ENCODE measurements around the gene DAPK1. TPM values are rescaled to one million over a fixed set of nuclear protein-coding genes. Genes with fewer than 3 reads are reported as not detected.

DAPK1 gene
- total RNA-seq (47.7 and 62.3 TPM in 2 replicates), polyA plus RNA-seq (44.4 and 46.9 TPM in 2 replicates)

GRCh38 chr9:87497604-87498045 lies at the start of gene DAPK1:
Gene DAPK1 (plus strand): TSS chr9:87497867. CDS start chr9:87499078, 1,211 bp downstream.
- peak within 1 kb of the TSS; percentile 88 for H3K27ac ChIP-seq
- DNase-seq (ENCODE audit: low spot score), result peak; percentile 89
- under 1% methylated on average over 45 of the region's 55 CpGs for WGBS (ENCODE audit: low lambda C conversion rate, missing lambda C conversion rate)

GRCh38 chr9:87451149-87451548 lies 46.5 kb upstream of the DAPK1 start:
- Histone ChIP-seq H3K27ac (no peak overlapping the region), H3K27me3 (no peaks in the 10 kb centered on the region), H3K9me3 (ENCODE audit: low read depth) (no peaks in the 10 kb centered on the region), H3K4me3 (no peak overlapping the region), H3K4me1 (ENCODE audit: insufficient read depth) (no peaks in the 10 kb centered on the region), H3K4me2 (no peak overlapping the region), H4K20me1 (ENCODE audit: insufficient read depth, poor library complexity, severe bottlenecking) (no peaks in the 10 kb centered on the region), H3K9me2 (replicated peaks; ENCODE audit: insufficient read depth) (no peaks in the 10 kb centered on the region), H2AFZ (no peak overlapping the region), H3K36me3 (replicated peaks; ENCODE audit: insufficient read depth, low read depth) (no peaks in the 10 kb centered on the region), H3K79me2 (no peaks in the 10 kb centered on the region)
- WGBS (ENCODE audit: low lambda C conversion rate, missing lambda C conversion rate), result 50% methylated on average over 6 of the region's 6 CpGs
- no peak for DNase-seq (ENCODE audit: low spot score)
- TF ChIP-seq EZH2 (IDR thresholded peaks at IDR 0.05; ENCODE audit: borderline replicate concordance), result no peak
- no peak for TF ChIP-seq EZH2phosphoT487 (IDR thresholded peaks at IDR 0.05; ENCODE audit: low read depth, severe bottlenecking, unreplicated experiment)
- no peak for TF ChIP-seq CTCF (IDR thresholded peaks at IDR 0.05; ENCODE audit: poor library complexity)

More at GRCh38 chr9:87497604-87498045, at the start of gene DAPK1:
- Histone ChIP-seq H3K36me3 (replicated peaks; ENCODE audit: insufficient read depth, low read depth) (no peaks in the 10 kb centered on the region), H3K4me2 (peak within 1 kb of the TSS; percentile 93), H3K4me3 (peak within 1 kb of the TSS; percentile 85), H3K9me3 (ENCODE audit: low read depth) (no peaks in the 10 kb centered on the region), H3K79me2 (peaks cover 50% of the 10 kb centered on the region), H4K20me1 (ENCODE audit: insufficient read depth, poor library complexity, severe bottlenecking) (no peaks in the 10 kb centered on the region), H2AFZ (peak within 1 kb of the TSS; percentile 80), H3K27me3 (peaks cover 2% of the 10 kb centered on the region), H3K9me2 (replicated peaks; ENCODE audit: insufficient read depth) (no peaks in the 10 kb centered on the region), H3K4me1 (ENCODE audit: insufficient read depth) (peaks cover 20% of the 10 kb centered on the region)
- TF ChIP-seq EZH2 (IDR thresholded peaks at IDR 0.05; ENCODE audit: borderline replicate concordance) (no peak), EZH2phosphoT487 (IDR thresholded peaks at IDR 0.05; ENCODE audit: low read depth, severe bottlenecking, unreplicated experiment) (no peak), CTCF (IDR thresholded peaks at IDR 0.05; ENCODE audit: poor library complexity) (peak; percentile 34)

GRCh38 chr9:87455407-87455806 lies 42.3 kb upstream of the DAPK1 start:
- H3K9me2 ChIP-seq (replicated peaks; ENCODE audit: insufficient read depth), result no peaks in the 10 kb centered on the region
- 62% methylated on average over 1 of the region's 1 CpG for WGBS (ENCODE audit: low lambda C conversion rate, missing lambda C conversion rate)

More at GRCh38 chr9:87455407-87455806, 42.3 kb upstream of the DAPK1 start:
- Histone ChIP-seq H2AFZ (no peak overlapping the region), H3K4me3 (no peak overlapping the region), H4K20me1 (ENCODE audit: insufficient read depth, poor library complexity, severe bottlenecking) (no peaks in the 10 kb centered on the region), H3K79me2 (no peaks in the 10 kb centered on the region), H3K27ac (no peak overlapping the region), H3K36me3 (replicated peaks; ENCODE audit: insufficient read depth, low read depth) (no peaks in the 10 kb centered on the region), H3K27me3 (no peaks in the 10 kb centered on the region), H3K4me2 (no peak overlapping the region), H3K4me1 (ENCODE audit: insufficient read depth) (no peaks in the 10 kb centered on the region), H3K9me3 (ENCODE audit: low read depth) (no peaks in the 10 kb centered on the region)
- TF ChIP-seq EZH2phosphoT487 (IDR thresholded peaks at IDR 0.05; ENCODE audit: low read depth, severe bottlenecking, unreplicated experiment) (no peak), EZH2 (IDR thresholded peaks at IDR 0.05; ENCODE audit: borderline replicate concordance) (no peak), CTCF (IDR thresholded peaks at IDR 0.05; ENCODE audit: poor library complexity) (no peak)
- DNase-seq (ENCODE audit: low spot score), result no peak
